AG04449 (cell line): ENCODE measurements around the gene GPR3.

Experiments
- CTCF ChIA-PET: fragments of 350-600 bp; formaldehyde crosslinking; extraction: SDS; loops from one replicate; lab custom pipeline; 2021; ENCODE audit warnings: antibody characterized with exemption; lab: Yijun Ruan, JAX
- POLR2A ChIA-PET: fragments of 400-600, 350-600 bp; formaldehyde crosslinking; extraction: SDS; loops from one replicate; lab custom pipeline; 2020; ENCODE audit warnings: antibody characterized with exemption, inconsistent platforms; lab: Yijun Ruan, JAX
- DNase-seq: peaks from one replicate; pipeline ENCODE4 v3.0.0-alpha.2; 2010; ENCODE audit warnings: low read depth, low spot score
- H3K4me3 ChIP-seq: 2 replicates; pipeline ENCODE4 v1.5.1; 2011; ENCODE audit warnings: low read depth, mild to moderate bottlenecking, control low read depth, low read length
- CTCF ChIP-seq: IDR thresholded peaks from one replicate; pipeline ENCODE4 v1.5.1; 2011; ENCODE audit warnings: mild to moderate bottlenecking, moderate library complexity, low read length, control low read depth, inconsistent platforms; ENCODE audit not compliant: insufficient read depth; ENCODE audit errors: missing control alignments

The GPR3 gene

GRCh38 chr1:27366113-27366410, 26.4 kb upstream of the GPR3 start:
- ChIA-PET CTCF (interaction anchor here (0.9 to 10.4 kb wide), 34 partner anchors 11 to 320 kb away, joined by 3 to 187 read pairs (median 6); partner anchors contain the start of genes CD164L2, GPR3, IFI6 and SYTL1), POLR2A (interaction anchor here (1.0 to 2.3 kb wide), 6 partner anchors 12 to 254 kb away, joined by 3 to 31 read pairs (median 7); no protein-coding TSS in a partner anchor)
- no peak for TF ChIP-seq CTCF
- DNase-seq, result no peak
- peak overlapping the region; percentile 63 for H3K4me3 ChIP-seq

- TF ChIP-seq CTCF, result peak; percentile 43
- H3K4me3 ChIP-seq, result peak within 1 kb of the TSS; percentile 63
- POLR2A ChIA-PET, result interaction anchor here (1.7 to 2.3 kb wide), 4 partner anchors 17 to 254 kb away, joined by 5 to 31 read pairs (median 10); no protein-coding TSS in a partner anchor
- CTCF ChIA-PET, result interaction anchor here (0.8 to 10.4 kb wide), 32 partner anchors 8 to 321 kb away, joined by 3 to 187 read pairs (median 6); partner anchors contain the start of genes CD164L2, FCN3, GPR3 and IFI6
- no peak for DNase-seq
Observed at GRCh38 chr1:27366411-27367159, 25.8 kb upstream of the GPR3 start, which contains the start of gene MAP3K6. TSS of gene MAP3K6 (minus strand) at chr1:27366961. CDS start at chr1:27366597, 364 bp downstream.

GRCh38 chr1:27367160-27367650, 25.2 kb upstream of the GPR3 start:
- ChIA-PET CTCF (interaction anchor here (0.8 to 10.4 kb wide), 29 partner anchors 8 to 321 kb away, joined by 3 to 187 read pairs (median 7); partner anchors contain the start of genes CD164L2, FCN3, GPR3 and SYTL1), POLR2A (interaction anchor here (2.0 to 2.3 kb wide), 2 partner anchors 18 to 68 kb away, joined by 9 to 31 read pairs; no protein-coding TSS in a partner anchor)
- peak overlapping the region; percentile 63 for H3K4me3 ChIP-seq
- TF ChIP-seq CTCF, result no peak
- no peak for DNase-seq

GRCh38 chr1:27368869-27369582, 23.4 kb upstream of the GPR3 start:
- ChIA-PET POLR2A (no interaction called here), CTCF (interaction anchor here (0.9 to 10.4 kb wide), 14 partner anchors 9 to 236 kb away, joined by 3 to 187 read pairs (median 8); partner anchors contain the start of genes CD164L2 and GPR3)
- no peak for DNase-seq
- H3K4me3 ChIP-seq, result no peak overlapping the region
- TF ChIP-seq CTCF, result peak; percentile 24

GRCh38 chr1:27372022-27372807, 20.2 kb upstream of the GPR3 start:
- CTCF ChIA-PET, result interaction anchor here (0.6 to 9.0 kb wide), 7 partner anchors 14 to 85 kb away, joined by 3 to 181 read pairs (median 7); partner anchors contain the start of gene GPR3
- TF ChIP-seq CTCF, result no peak
- POLR2A ChIA-PET, result interaction anchor here (0.6 kb wide), 1 partner anchor 10 kb away, joined by 3 read pairs; no protein-coding TSS in a partner anchor
- no peak overlapping the region for H3K4me3 ChIP-seq
- no peak for DNase-seq
